OCI-M2 (cell line): ENCODE results near the gene FASTKD2.
"Not testable (repeated sequence)": the region's sequence is repeated elsewhere in the genome, so short reads cannot be mapped to it uniquely, and the experiment has no call there.

Source experiments
- DNase-seq: peaks from one replicate; lab custom pipeline; 2025; ENCODE audit not compliant: unreplicated experiment; lab: John Stamatoyannopoulos, UW

The FASTKD2 gene

GRCh38 chr2:206790311-206790935 is 25.0 kb downstream of the FASTKD2 start:
- no peak for DNase-seq

DNA sequence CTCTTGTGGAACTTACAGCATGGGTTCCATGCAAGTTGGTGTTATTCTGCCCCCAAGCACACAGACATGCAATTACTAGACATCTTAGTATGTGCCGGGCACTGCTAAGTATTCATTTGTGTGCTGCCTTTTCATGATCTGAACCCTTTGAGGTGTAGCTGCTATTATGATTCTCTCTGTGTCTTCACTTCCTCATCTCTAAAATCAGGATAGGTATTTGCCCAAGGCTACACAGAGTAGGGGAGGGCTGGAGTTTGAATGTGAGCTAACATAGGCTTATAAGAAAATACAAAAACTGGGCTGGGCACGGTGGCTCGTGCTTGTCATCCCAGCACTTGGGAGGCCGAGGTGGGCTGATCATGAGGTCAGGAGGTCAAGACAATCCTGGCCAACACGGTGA is 27.2 kb downstream of the FASTKD2 start:
- no peak for DNase-seq

DNA sequence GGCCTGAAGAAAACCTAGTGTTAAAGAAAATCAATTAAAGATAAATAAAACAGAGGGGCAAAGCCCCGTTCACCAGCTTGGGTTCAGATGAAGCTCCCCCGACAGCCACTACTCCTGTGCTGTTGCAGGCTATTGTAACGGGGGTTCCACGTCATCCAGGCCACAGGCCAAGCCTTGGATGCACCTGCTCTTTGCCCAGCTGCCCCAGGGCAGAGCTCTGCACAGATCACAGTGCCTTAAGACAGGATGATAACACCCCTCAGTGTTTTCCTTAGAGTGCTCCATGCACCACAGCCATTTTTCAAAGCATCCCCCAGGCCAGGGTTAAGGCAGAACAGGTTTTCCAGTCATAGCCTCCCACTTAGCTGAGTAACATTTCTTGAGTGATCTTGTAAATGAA is 32.0 kb downstream of the FASTKD2 start:
- no peak for DNase-seq

GRCh38 chr2:206798000-206798399 is 32.6 kb downstream of the FASTKD2 start:
- DNase-seq: no peak

DNA sequence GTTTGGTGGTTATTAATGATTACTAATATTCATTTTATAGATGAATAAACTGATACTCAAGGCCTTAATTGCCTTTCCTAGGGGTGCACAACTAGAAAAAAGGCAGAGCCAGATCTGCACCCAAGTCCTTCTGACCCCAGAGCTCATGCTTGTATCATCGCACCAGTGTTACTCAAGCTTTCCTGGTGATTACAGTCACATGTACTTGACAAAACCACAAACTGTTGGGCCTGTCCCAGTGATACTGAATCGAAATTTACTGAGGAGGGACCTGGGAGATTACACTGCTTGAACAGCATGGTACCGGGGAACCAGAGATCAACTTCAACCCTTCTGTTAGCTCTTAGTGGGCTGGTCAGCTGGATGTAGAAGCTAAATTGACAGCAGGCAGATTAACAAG is 33.7 kb downstream of the FASTKD2 start:
- DNase-seq: no peak

GRCh38 chr2:206800506-206801417 is 35.4 kb downstream of the FASTKD2 start:
- DNase-seq: no peak

DNA sequence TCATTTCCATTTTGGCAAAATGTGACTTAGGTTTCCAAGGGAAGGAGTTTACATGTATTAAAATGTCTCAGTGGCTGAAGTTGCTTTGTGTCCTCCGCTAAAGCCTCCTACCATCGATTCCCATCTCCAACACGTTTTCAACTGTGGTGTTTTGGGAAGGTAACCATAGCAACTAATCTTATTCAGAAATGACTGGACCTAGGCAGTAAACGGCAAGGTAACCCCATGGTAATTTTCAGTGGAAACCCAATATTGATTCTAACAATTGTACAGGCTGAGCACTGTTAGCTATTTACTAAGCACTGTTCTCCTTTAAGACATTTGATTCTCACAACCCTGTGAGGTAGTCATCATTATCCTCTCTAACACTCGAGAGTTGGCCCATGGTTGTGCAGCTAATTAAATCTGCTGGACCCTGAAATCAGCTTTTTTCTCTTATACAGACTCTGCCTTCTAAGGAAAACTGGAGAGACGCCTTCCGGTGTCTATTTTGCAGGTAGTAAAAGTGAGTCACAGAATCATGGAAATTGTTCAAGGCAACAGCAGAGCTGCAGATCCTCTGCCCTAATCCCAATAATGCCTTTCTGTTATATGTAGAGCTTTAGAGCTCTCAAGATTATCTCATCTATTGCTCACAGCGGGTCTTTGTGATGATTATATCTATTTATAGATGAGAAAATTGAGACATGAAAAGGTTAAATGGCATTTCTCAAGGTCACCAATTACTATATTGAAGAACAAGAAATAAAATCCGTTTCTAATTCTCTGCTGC is 36.2 kb downstream of the FASTKD2 start:
- no peak for DNase-seq

- no peak for DNase-seq
These were observed 37.5 kb downstream of the FASTKD2 start for GRCh38 chr2:206802654-206803514.

DNA sequence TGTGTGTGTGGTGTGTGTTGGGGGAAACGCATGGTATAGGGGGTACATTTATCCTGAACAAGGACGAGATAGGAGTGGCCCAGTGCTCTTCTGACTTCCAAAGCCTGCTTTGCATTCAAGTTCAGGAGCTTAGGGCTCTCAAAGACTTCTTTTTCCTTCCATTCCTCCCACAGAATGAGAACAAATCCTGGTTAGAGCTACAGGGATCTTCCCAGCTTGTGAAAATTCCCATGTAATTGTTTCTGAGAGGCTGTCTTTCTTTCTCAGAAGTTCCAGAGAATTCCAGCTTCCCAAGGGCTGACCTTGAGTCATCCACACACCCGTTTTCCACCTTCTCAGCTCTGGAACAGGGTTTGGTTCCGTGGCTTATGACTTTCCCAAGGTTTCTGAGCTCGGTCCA is 38.9 kb downstream of the FASTKD2 start:
- no peak for DNase-seq

DNA sequence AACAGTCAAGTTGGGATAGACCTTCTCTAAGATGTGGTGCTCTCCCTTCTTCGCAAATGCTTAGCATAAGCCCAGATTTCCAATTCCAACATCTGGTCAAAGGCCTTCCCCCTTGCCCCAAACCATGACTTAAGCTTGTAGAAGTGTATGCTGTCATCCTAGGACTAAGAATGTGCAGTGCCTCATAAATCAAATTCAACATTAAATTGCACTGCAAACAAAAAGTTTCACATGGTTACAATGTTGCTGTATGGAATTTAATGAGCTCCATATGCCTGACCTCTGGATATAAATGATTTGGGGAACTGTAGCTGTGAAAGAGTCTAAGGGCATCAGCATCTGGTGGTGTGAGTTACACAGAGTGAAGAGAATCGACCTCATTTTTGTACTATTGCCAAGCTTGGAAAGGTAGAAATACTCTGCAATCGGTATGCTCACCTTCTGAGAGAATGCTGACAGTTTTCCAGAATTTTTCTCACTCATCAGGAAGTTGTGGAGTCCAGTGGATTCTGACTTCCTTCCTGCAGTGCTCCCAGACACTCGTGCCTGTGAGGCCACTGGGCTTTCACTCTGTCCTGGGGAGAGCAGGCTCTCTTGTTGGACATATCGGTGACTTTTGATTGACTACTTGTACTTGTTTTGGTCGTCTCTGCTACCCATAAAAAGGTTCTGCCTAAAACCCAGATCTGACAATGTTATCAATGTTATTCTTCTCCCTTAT is 40.6 kb downstream of the FASTKD2 start:
- no peak for DNase-seq

DNA sequence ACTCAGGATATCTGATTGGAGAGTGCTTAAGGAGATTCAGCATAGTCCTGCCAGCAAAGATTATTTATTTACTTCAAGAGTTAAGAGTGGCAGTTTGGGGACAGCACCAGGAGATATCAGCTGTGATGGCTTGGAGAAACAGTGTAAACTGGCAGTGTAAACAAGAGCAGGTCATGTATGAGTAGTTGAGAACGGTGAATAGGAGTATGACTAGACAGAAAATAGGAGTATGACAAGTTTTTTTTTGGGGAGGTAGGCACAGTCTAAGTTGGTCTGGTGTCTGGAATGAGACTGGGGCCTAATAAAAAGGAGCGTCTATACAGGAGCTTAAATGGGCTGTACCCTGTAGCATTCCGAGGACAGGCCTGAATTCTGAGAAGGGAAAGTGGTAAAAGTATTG is 42.2 kb downstream of the FASTKD2 start:
- not testable (repeated sequence) for DNase-seq

- DNase-seq: not testable (repeated sequence)
These were observed 47.1 kb downstream of the FASTKD2 start for GRCh38 chr2:206812471-206812870.

DNA sequence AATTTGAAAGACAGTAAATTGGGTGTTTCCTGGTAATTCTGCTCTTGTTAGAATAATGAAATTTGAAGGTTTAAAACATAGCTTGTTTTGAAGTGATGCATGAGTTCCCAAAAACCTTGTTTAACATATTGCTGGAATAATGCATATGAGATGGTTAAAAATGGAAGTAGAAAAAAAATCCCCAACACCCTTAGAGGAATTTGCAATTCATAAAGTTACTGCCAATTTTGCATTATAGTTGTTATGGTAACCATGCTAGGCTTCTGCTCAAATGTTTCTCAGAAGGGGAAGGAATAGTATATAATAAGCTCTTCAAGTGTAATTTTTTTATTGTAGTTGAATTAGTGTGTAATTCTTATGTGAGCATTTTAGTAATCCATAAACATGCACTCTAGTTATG is 49.1 kb downstream of the FASTKD2 start:
- DNase-seq: no peak

- no peak for DNase-seq
These were observed 55.4 kb downstream of the FASTKD2 start for GRCh38 chr2:206820807-206821206.

DNA sequence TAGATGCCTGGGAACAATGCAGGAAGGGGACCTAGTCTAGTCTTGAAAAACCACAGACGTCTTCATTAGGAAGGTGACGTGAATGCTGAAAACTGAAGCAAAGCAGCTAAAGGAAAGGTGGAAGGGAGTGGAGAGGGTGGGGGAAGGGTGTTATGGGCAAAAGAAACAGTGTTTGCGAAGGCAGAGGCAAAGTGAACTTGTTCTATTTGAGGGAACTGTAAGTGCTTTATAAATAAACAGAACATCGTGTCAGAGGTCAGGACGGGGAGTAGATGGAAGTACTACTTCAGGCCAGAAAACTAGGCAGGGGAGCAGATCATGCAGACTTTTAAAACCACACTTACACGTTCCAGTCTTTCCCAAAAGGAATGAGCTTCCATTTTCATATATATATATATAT is 57.8 kb downstream of the FASTKD2 start:
- DNase-seq: no peak

GRCh38 chr2:206824087-206824618 is 58.7 kb downstream of the FASTKD2 start:
- no peak for DNase-seq

DNA sequence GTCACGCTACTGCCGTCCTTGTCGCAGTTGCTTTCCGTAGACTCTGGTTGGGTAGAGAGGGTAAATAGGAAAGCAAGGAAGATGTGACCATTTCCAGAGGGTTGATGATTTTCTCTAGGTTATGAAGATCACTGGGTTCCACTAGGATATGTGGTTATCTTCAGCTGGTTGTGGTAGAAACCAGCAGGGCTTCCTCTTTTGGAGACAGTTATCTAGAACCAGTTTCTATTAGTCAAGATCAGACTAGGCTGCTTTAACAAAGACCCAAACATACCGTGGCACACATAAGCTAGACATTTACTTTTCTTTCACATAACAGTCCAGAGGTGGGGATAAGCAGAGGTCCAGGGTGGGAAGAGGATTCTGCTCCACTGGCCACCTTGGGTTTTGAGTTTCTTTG is 59.6 kb downstream of the FASTKD2 start:
- no peak for DNase-seq

GRCh38 chr2:206831442-206831995 is 66.1 kb downstream of the FASTKD2 start:
- no peak for DNase-seq

- DNase-seq: no peak
These were observed 67.5 kb downstream of the FASTKD2 start for GRCh38 chr2:206832873-206833272.

DNA sequence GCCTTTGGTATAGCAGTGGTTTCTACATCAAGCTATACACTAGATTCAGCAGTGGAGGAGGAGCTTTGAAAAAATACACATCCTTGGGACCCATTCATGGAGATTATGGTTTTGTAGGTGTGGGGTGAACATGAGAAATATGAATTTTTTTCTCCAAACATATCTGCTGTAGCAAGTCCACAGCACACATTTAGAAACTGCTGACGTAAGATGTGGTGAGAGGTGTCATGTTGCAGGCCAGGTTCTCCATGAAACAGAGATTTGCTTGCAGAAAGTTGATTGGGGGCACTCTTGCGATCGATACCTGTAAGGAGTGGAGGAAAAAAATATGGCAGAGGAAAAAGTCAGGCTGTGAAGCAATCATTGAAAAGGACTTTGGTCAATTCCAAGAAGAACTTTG is 67.9 kb downstream of the FASTKD2 start:
- DNase-seq: no peak
